ENCODE measurements around the gene CCR8. TPM values are rescaled to one million over a fixed set of nuclear protein-coding genes. Genes with fewer than 3 reads are reported as not detected.

The CCR8 gene
- total RNA-seq, 1 experiment from 2014 or later, result not detected

DNA sequence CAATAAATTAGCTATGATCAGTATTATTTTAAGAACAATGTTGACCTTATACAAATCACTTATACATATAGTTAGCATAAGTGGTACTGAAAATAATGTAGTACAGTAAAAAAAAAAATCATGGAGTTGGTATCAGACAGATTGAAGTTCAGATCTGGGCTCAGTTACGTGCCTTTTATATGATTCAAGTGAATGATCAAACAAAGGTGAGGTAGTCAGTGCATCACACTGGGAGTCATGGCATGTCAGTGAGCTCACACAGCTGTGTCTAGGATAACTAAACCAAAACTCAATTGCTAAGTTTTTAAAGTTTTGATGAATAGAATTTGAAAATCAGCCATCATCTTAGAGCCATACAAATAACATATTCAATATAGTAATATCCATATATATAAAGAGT lies 11.2 kb upstream of the CCR8 start:
- no peaks in the 10 kb centered on the region for H4K20me1 ChIP-seq (ENCODE audit: insufficient read depth)
- POLR2A ChIA-PET, result no interaction called here
- TF ChIP-seq EZH2 (IDR thresholded peaks at IDR 0.05), result no peak
- no peak for TF ChIP-seq ELF1 (IDR thresholded peaks at IDR 0.05; ENCODE audit: borderline replicate concordance, low read depth)
- no peak for TF ChIP-seq POLR2AphosphoS5 (IDR thresholded peaks at IDR 0.05; ENCODE audit: low read depth, low read length)
- TF ChIP-seq YY1 (IDR thresholded peaks at IDR 0.05; ENCODE audit: extremely low read depth, insufficient replicate concordance, low read depth, low read length), result no peak
- TF ChIP-seq CBX3 (IDR thresholded peaks at IDR 0.05; ENCODE audit: low read depth), result no peak
- no peak for TF ChIP-seq CEBPB (IDR thresholded peaks at IDR 0.05; ENCODE audit: low read depth)
- TF ChIP-seq SP1 (IDR thresholded peaks at IDR 0.05; ENCODE audit: low read depth), result no peak
- TF ChIP-seq, protein P1, sequence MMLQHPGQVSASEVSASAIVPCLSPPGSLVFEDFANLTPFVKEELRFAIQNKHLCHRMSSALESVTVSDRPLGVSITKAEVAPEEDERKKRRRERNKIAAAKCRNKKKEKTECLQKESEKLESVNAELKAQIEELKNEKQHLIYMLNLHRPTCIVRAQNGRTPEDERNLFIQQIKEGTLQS (IDR thresholded peaks at IDR 0.05), result no peak
- no peak for TF ChIP-seq EZH2phosphoT487 (IDR thresholded peaks at IDR 0.05; ENCODE audit: borderline replicate concordance)
- TF ChIP-seq RAD21 (IDR thresholded peaks at IDR 0.05; ENCODE audit: low read depth), result no peak
- TF ChIP-seq POLR2A (IDR thresholded peaks at IDR 0.05; ENCODE audit: borderline replicate concordance, extremely low read depth, insufficient read depth, insufficient read length), result no peak
- TF ChIP-seq JUND (IDR thresholded peaks at IDR 0.05), result no peak
- TF ChIP-seq, protein P2, sequence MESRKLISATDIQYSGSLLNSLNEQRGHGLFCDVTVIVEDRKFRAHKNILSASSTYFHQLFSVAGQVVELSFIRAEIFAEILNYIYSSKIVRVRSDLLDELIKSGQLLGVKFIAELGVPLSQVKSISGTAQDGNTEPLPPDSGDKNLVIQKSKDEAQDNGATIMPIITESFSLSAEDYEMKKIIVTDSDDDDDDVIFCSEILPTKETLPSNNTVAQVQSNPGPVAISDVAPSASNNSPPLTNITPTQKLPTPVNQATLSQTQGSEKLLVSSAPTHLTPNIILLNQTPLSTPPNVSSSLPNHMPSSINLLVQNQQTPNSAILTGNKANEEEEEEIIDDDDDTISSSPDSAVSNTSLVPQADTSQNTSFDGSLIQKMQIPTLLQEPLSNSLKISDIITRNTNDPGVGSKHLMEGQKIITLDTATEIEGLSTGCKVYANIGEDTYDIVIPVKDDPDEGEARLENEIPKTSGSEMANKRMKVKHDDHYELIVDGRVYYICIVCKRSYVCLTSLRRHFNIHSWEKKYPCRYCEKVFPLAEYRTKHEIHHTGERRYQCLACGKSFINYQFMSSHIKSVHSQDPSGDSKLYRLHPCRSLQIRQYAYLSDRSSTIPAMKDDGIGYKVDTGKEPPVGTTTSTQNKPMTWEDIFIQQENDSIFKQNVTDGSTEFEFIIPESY (IDR thresholded peaks at IDR 0.05; ENCODE audit: extremely low read depth, insufficient replicate concordance, low read length), result no peak
- no peak for TF ChIP-seq TCF7L2 (IDR thresholded peaks at IDR 0.05; ENCODE audit: borderline replicate concordance, extremely low read depth, insufficient read depth, insufficient read length)
- TF ChIP-seq, protein P3, sequence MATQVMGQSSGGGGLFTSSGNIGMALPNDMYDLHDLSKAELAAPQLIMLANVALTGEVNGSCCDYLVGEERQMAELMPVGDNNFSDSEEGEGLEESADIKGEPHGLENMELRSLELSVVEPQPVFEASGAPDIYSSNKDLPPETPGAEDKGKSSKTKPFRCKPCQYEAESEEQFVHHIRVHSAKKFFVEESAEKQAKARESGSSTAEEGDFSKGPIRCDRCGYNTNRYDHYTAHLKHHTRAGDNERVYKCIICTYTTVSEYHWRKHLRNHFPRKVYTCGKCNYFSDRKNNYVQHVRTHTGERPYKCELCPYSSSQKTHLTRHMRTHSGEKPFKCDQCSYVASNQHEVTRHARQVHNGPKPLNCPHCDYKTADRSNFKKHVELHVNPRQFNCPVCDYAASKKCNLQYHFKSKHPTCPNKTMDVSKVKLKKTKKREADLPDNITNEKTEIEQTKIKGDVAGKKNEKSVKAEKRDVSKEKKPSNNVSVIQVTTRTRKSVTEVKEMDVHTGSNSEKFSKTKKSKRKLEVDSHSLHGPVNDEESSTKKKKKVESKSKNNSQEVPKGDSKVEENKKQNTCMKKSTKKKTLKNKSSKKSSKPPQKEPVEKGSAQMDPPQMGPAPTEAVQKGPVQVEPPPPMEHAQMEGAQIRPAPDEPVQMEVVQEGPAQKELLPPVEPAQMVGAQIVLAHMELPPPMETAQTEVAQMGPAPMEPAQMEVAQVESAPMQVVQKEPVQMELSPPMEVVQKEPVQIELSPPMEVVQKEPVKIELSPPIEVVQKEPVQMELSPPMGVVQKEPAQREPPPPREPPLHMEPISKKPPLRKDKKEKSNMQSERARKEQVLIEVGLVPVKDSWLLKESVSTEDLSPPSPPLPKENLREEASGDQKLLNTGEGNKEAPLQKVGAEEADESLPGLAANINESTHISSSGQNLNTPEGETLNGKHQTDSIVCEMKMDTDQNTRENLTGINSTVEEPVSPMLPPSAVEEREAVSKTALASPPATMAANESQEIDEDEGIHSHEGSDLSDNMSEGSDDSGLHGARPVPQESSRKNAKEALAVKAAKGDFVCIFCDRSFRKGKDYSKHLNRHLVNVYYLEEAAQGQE (IDR thresholded peaks at IDR 0.05; ENCODE audit: low read depth), result no peak
- no peak for TF ChIP-seq SRF (IDR thresholded peaks at IDR 0.05; ENCODE audit: low read depth)
- DNase-seq (ENCODE audit: low read depth, low spot score) (no peak), ATAC-seq (no peak)
- no peak overlapping the region for H3K4me2 ChIP-seq (ENCODE audit: low read length)
- CTCF ChIA-PET, result interaction anchor here (1.3 kb wide), 1 partner anchor 30 kb away, joined by 4 read pairs; no protein-coding TSS in a partner anchor
- no peak overlapping the region for H3K9ac ChIP-seq (ENCODE audit: low read length)
- no peak overlapping the region for H3K4me3 ChIP-seq (replicated peaks in 1 of 2; ENCODE audit: low read depth in 1 of 2, low read length in 2 of 2)
- H3K9me2 ChIP-seq (ENCODE audit: insufficient read depth), result no peaks in the 10 kb centered on the region
- H3K36me3 ChIP-seq (ENCODE audit: control insufficient read depth in 1 of 2, insufficient read depth in 2 of 2, low read length in 2 of 2), result no peaks in the 10 kb centered on the region
- no peaks in the 10 kb centered on the region for H3K4me1 ChIP-seq (ENCODE audit: control insufficient read depth in 1 of 2, insufficient read depth in 2 of 2, low read length in 2 of 2)
- no peaks in the 10 kb centered on the region for H3K27me3 ChIP-seq (ENCODE audit: insufficient read depth, low read length)
- no TSS peak for BruUV-seq (replicated peaks)
- intact Hi-C loops (cut with micrococcal nuclease), result no loop called here
- no peak overlapping the region for H2AFZ ChIP-seq (ENCODE audit: low read depth, low read length, poor library complexity, severe bottlenecking)
- H3K9me3 ChIP-seq (ENCODE audit: control insufficient read depth in 1 of 2, insufficient read depth in 1 of 2, low read depth in 1 of 2, low read length in 2 of 2), result no peaks in the 10 kb centered on the region; a peak in 1 of 4 replicates
- no peaks in the 10 kb centered on the region for H3K79me2 ChIP-seq (ENCODE audit: insufficient read depth, low read length)
- H3K27ac ChIP-seq (ENCODE audit: low read depth, low read length), result no peak overlapping the region
- RAD21 ChIA-PET (ENCODE audit: low non-redundant PET in 1 of 2, low total read pairs in 2 of 2, uncharacterized antibody in 2 of 2, unreplicated experiment in 2 of 2), result no interaction called here
